ENCODE results near the gene SNX19. TPM values are rescaled to one million over a fixed set of nuclear protein-coding genes. Genes with fewer than 3 reads are reported as not detected.

The SNX19 gene
- 92.6 and 114 TPM in 2 replicates for total RNA-seq

GRCh38 chr11:130916238-130916855 lies at the start of gene SNX19:
TSS of gene SNX19 (minus strand) at chr11:130916479. CDS start at chr11:130915939, 540 bp downstream.

